ENCODE results near the gene PCDHAC1.
"Not testable (repeated sequence)": the region's sequence is repeated elsewhere in the genome, so short reads cannot be mapped to it uniquely, and the experiment has no call there.

Gene PCDHAC1, protein sequence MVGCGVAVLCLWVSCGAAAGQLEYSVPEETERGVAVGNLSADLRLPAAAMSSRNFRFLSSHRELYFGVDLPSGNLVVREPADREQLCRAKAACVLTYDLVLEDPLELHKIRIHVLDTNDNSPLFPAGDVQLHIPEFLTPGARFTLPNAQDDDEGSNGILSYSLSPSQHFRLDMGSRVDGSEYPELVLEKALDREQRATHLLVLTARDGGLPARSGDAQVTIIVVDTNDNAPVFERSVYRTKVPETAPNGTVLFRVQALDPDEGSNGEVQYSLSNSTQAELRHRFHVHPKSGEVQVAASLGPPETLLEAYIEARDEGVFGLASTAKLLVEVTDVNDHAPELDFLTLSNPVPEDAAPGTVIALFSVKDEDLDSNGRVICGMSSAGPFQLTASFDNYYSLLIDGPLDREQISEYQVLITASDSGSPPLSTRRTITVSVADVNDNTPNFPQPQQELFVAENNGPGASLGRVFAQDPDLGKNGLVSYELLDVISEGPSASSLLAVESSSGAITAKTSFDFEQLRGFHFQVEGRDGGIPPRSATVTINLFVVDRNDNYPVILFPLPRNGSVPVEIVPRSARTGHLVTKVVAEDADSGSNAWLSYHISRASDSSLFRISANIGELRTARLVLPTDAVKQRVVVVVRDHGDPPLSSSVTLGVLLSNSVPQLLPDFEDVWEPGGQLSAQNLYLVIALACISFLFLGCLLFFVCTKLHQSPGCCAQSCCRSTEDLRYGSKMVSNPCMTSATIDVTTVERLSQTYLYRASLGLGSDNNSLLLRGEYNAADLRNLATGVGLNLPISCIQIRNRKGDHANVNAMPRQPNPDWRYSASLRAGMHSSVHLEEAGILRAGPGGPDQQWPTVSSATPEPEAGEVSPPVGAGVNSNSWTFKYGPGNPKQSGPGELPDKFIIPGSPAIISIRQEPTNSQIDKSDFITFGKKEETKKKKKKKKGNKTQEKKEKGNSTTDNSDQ

DNA sequence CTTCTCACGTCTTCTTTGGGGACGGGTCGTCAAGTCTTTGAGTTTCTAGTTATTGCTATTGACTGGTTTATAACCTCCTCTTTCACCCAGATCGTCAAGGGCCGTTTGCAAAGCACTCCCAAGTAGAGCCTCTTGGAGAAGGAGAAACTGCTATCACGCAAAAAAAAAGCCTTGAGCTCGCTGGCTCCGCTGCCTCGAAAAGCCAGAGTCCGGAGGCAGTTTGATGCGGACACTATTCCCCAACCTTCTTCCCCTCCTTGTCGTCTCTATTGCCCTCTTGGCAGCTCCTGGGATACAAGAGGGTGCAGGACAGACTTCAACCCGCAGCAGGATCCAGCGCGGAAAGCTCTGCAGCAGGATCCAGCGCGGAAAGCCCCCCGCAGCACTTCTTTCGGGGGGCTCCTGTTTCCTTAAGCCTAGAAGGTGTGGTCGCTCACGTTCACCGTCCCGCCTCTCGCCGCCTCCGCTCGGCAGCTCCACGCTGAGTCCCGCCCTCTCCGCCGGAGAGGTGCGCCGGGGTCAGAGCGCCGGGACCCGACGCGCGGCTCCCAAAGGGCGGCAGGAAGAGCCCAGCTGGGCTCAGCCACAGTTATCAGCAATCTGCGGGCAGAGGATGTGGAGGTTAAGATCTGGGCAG lies at the start of gene PCDHAC1:
PCDHAC1 (plus strand) TSS at position 494 of the 637 bp plus-strand sequence. CDS start 594 bp downstream, outside the sequence.
- peak in 1 of 2 experiments; percentile 76 for DNase-seq

DNA sequence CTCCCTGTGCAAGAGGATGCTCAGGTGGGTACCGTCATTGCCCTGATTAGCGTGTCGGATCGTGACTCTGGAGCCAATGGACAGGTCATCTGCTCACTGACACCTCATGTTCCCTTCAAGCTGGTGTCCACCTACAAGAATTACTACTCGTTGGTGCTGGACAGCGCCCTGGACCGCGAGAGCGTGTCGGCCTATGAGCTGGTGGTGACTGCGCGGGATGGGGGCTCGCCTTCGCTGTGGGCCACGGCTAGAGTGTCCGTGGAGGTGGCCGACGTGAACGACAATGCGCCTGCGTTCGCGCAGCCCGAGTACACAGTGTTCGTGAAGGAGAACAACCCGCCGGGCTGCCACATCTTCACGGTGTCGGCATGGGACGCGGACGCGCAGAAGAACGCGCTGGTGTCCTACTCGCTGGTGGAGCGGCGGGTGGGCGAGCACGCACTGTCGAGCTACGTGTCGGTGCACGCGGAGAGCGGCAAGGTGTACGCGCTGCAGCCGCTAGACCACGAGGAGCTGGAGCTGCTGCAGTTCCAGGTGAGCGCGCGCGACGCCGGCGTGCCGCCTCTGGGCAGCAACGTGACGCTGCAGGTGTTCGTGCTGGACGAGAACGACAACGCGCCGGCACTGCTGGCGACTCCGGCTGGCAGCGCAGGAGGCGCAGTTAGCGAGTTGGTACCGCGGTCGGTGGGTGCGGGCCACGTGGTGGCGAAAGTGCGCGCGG lies 49.4 kb upstream of the PCDHAC1 start:
- not testable (repeated sequence) for DNase-seq

DNA sequence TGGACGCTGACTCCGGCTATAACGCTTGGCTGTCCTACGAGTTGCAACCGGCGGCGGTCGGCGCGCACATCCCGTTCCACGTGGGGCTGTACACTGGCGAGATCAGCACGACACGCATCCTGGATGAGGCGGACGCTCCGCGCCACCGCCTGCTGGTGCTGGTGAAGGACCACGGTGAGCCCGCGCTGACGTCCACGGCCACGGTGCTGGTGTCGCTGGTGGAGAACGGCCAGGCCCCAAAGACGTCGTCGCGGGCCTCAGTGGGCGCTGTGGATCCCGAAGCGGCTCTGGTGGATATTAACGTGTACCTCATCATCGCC lies 48.9 kb upstream of the PCDHAC1 start:
- no peak for DNase-seq

DNA sequence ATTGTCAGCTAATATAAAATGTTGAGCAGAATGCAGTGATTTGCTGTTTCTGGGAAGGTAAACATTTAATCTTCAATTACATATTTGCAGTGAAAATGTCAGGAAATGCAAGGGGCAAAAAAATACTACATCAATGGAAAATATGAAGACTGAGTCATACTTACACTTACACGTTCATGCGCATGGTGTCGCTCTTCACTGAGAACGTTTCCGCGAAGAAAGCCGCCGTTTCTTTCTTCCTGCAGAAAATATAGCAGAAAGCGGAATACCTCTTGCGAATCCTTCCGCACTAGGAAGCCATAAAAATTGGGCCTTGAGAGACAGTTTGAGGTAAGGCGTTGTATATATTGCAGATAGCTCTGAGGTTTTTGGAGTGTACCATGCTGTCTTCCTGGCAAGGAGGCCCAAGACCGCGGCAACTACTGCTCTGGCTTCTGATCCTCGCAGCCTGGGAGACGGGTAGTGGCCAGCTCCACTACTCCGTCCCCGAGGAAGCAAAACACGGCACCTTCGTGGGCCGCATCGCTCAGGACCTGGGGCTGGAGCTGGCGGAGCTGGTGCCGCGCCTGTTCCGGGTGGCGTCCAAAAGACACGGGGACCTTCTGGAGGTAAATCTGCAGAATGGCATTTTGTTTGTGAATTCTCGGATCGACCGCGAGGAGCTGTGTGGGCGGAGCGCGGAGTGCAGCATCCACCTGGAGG lies 44.1 kb upstream of the PCDHAC1 start, which contains the start of gene PCDHA13:
PCDHA13 (plus strand) TSS at position 236 of the 702 bp plus-strand sequence; CDS start at position 381, 145 bp downstream.
- DNase-seq: no peak

DNA sequence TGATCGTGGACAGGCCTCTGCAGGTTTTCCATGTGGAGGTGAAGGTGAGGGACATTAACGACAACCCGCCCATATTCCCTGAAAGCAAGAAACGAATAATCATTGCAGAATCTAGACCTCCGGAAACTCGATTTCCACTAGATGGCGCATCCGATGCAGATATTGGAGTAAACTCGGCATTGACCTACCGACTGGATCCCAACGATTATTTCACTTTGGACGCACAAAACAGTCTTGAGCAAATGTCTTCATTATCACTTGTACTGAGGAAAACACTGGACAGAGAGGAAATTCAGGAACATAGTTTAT lies 43.6 kb upstream of the PCDHAC1 start:
- no peak for DNase-seq

DNA sequence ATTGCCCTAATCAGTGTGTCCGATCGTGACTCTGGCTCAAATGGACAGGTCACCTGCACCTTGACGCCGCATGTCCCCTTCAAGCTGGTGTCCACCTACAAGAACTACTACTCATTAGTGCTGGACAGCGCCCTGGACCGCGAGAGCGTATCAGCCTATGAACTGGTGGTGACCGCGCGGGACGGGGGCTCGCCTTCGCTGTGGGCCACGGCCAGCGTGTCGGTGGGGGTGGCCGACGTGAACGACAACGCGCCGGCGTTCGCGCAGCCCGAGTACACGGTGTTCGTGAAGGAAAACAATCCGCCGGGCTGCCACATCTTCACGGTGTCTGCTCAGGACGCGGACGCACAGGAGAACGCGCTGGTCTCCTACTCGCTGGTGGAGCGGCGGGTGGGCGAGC lies 42.7 kb upstream of the PCDHAC1 start:
- no peak for DNase-seq

DNA sequence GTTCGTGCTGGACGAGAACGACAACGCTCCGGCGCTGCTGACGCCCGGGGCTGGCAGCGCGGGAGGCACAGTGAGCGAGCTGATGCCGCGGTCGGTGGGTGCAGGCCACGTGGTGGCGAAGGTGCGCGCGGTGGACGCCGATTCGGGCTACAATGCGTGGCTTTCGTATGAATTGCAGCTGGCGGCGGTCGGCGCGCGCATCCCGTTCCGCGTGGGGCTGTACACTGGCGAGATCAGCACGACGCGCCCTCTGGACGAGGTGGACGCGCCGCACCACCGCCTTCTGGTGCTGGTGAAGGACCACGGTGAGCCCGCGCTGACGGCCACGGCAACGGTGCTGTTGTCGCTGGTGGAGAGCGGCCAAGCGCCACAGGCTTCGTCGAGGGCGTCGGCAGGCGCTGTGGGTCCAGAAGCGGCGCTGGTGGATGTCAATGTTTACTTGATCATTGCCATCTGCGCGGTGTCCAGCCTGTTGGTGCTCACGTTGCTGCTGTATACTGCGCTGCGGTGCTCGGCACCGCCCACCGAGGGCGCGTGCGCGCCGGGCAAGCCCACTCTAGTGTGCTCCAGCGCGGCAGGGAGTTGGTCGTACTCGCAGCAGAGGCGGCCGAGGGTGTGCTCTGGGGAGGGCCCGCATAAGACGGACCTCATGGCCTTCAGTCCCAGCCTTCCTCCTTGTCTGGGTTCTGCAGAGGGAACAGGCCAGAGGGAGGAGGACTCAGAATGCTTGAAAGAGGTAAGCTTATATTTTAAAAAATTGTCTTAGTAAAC lies 42.0 kb upstream of the PCDHAC1 start:
- no peak for DNase-seq

DNA sequence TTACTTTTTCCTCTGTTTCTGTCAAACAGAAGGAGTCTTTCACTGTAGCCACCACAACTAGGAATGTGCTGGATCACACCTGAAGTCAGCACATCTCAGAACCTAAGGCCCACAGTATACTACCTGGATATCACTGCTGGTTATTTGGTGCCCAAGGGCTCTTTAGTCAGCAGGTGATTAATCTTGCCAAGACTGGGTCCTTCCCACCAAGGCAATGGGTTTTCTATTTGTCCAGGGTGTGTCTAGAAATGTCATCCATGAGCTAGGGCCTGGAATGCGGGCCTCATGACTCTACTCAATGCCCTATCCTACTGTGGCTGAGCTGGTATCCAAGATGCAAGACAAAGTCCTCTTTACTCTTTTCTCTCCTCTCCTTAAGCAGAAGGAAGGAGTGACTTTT lies 9.8 kb upstream of the PCDHAC1 start:
- DNase-seq: no peak

DNA sequence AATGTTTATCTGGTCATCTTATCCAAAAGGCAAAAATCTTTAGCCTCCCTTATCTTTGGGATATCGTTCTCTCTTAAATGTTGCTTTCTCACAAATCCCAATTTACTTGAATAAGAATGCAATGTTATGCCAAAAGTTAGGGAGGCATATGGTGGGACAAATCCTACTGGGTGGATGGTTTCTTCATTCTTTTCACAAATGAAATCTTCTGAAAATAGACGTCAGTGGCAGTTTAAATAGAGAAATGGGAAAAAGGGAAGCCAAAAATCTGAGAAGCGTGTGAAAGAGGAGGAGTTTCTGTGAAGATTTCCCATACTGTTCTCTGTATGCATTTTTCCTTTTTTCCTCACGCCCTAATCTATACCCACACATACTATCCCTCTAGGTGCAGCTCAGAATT lies 2.5 kb upstream of the PCDHAC1 start:
- DNase-seq: no peak

DNA sequence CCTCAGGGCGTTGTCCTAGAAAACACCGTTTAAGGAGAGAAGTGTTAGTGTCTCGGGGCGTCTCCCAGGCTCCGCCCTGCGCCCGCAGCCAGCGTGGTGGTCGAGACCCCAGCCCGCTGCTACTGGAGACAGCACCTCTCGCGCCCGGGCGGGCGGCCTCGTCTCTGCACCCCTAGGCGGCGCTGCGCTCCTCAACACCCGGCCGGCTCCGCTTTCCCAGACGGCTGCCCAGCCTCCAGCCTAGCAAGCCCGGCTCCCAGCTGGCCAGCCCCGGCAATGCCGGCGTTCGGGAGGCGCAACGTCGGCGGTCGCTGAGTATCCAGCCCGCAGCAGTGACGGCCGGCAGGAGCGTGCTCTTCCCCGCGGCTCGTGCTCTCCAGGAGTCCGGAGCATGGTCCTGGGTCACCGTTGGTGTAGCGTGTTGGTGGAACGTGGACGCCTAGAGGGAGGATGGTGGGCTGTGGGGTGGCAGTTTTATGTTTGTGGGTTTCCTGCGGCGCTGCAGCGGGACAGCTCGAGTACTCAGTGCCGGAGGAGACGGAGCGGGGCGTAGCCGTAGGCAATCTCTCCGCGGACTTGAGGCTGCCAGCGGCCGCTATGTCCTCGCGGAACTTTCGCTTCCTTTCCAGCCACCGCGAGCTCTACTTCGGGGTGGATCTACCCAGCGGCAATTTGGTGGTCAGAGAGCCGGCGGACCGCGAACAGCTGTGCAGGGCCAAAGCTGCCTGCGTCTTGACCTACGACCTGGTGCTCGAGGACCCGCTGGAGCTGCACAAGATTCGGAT lies 536 bp downstream of the PCDHAC1 start:
- DNase-seq: peak; percentile 70 to 76

DNA sequence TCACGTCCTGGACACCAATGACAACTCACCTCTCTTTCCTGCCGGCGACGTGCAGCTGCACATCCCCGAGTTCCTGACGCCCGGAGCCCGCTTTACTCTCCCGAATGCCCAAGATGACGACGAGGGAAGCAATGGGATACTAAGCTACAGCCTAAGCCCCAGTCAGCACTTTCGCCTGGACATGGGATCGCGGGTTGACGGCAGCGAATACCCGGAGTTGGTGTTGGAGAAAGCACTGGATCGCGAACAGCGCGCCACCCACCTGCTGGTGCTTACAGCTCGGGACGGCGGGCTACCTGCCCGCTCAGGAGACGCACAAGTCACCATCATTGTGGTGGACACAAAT lies 1.1 kb downstream of the PCDHAC1 start:
- DNase-seq: no peak

DNA sequence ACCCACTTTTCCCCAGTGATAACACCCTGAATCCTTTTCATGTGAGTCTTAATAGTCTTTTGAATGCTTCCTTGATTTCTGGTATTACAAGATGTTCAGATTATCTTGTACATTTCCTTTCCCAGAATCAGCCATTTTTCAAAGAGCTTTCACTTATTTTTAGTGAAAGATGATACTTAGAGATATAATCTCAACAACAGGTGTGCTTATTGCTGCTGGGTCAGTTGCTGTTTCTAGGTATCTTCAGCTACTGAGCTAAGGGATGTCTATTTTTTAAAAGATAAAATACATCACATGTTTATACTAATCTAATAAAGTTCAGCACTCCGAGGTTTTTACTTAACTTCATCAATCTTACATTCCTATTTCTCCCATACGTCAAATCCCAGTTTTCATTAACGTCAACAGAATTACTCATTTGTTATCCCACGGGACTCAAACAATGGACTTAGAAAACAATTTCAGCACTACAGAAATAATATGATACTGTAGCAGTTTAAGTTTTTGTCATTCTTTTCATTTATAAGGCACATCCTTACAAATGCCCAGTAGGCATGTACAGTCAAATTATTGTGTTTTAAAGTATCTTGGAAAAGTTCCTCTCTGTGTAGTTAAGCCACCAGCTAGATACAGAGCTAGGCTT lies 9.0 kb downstream of the PCDHAC1 start:
- no peak for DNase-seq

DNA sequence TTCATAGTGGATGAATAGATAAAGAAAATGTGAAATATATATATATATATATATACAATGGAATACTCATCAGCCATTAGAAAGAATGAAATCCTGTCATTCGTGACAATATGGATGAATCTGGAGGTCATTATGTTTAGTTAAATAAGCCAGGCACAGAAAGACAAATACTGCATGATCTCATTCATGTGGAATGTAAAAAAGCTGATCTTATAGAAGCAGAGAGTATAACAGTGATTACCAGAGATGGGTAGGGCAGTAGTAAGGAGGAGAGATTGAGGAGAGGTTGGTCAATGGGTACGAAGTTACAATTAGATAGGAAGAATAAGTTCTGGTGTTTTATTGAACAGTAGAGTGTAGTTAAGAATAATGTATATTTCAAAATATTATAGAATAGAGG lies 20.5 kb downstream of the PCDHAC1 start:
- DNase-seq: no peak

DNA sequence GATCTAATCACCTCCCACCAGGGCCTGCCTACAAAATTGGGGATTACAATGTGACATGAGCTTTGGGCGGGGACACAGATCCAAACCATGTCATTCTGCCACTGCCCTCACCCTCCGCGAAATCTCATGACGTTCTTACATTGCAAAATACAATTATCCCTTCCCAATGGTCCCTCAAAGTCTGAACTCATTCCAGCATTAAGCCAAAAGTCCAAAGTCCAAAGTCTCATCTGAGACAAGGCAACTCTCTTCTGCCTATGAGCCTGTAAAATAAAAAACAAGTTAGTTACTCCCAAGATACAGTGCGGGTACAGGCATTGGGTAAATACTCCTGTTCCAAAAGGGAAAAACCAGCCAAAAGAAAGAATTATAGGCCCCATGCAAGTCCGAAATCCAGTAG lies 25.5 kb downstream of the PCDHAC1 start:
- no peak for DNase-seq

DNA sequence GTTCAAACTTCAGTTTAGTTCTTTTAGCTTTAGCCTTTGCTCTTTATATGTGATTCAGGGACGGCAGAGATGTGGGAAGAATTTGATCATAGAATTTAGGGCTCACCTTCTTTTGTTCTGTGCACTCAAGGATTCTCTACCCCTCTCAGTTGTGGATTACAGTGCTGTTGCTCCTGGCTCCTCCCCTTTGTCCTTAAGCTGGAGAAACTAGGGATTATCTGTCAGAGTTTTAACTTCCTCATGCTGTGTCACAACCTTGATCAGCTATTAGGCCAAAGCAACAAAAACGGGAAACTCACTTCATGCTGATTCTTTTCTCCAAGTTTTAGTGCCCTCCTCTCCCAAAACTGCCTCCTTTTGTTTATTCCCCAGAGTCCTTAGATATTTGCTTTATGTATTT lies 27.1 kb downstream of the PCDHAC1 start:
- DNase-seq: no peak

DNA sequence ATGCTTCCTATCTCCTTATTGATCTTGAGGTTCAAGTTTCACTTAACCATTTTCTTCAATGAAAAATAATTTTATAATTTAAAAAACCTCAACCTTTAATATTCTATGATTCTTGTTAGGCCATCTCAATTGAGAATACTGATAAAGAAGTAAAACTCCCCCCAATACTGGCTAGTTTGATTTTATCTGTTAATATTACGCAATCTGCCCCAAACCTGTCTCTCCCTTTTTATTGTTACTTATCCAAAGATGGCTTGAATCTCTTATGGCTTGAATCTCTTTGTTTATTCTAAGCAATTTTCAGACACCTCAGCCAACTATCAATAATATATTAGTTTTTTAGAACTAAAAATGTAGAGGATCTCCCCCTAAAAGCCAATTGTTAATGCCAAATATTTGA lies 36.1 kb downstream of the PCDHAC1 start:
- DNase-seq: no peak

DNA sequence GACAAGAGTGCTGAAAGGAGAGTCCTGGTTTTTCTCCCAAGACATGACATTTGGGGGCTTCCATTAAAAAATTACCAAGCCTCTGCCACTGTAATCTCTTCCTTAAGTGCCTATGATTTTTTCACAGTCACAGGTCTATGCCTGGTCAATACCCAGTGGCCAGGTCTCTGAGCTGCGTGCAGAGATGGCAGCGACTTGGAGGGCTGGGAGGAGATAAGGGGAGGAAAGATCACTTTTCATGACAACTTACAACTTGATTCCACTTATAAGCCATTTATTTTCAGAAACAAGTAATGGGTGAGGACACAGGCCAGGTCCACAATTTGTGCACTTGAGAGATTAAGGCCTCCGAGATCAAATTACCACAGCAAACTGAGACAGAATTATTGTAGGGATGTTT lies 38.3 kb downstream of the PCDHAC1 start:
- no peak for DNase-seq

DNA sequence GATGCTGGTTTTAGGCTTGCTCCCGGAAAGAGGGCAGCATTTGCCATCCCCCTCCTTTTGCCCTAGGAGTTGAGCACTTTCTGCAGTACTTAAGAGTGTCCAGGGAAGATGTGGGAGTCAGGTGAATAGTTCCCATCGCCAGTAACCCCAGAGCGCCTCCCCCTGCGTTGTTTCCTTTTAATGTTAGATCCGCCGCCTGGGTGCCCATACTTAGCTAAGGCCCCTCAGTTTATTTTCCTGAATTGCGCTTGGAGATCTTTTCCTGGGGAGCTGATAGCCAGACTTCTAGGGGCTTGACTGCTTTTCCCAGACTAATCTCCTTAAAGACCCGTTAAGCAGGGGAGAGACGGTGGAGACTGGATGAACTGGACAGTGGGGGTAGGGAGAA lies 39.8 kb downstream of the PCDHAC1 start:
- DNase-seq: no peak

DNA sequence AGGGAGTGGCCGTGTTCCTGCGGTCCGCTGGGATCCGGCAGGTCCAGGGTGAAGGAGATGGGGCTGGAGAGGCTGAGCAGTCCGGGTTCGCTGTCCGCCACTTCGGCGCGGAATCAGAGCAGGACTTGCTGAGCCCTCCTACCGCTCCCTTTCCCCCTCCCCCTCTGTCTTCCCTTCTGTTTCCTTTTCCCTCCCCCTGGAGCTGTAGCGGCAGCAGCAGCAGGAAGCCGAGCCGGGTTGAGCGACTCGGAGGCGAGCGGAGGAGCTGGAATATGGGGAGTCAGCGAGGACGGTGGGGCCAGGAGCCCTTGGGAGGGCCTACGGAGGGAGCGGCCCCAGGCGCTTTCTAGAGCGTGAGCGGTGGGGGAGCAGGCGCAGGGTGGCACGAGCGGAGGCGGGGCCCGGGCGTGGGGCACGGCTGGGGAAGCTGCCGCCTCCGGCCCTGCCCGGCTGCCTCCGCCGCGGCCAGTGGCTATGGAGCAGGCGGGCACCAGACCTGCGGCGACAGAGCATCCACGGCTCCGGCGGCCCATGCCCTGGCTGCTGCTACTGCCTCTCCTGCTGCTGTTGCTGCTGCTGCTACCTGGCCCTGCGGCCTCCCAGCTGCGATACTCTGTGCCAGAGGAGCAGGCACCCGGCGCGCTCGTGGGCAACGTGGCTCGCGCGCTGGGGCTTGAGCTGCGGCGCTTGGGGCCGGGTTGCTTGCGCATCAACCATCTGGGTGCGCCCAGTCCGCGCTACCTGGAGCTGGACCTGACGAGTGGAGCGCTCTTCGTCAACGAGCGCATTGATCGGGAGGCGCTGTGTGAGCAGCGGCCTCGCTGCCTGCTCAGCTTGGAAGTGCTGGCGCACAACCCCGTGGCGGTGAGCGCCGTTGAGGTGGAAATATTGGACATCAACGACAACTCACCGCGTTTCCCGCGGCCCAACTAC lies 40.5 kb downstream of the PCDHAC1 start, which contains the start of gene PCDHAC2:
PCDHAC2 (plus strand) TSS at position 184 of the 933 bp plus-strand sequence; CDS start at position 475, 291 bp downstream.
- DNase-seq: peak in 1 of 2 experiments; percentile 1

All from NCI-H187 (cell line).